ENCODE measurements around the gene POU6F2. TPM values are rescaled to one million over a fixed set of nuclear protein-coding genes. Genes with fewer than 3 reads are reported as not detected.

POU6F2 gene
- total RNA-seq, 1 experiment from 2014 or later, result 0.27 TPM

DNA sequence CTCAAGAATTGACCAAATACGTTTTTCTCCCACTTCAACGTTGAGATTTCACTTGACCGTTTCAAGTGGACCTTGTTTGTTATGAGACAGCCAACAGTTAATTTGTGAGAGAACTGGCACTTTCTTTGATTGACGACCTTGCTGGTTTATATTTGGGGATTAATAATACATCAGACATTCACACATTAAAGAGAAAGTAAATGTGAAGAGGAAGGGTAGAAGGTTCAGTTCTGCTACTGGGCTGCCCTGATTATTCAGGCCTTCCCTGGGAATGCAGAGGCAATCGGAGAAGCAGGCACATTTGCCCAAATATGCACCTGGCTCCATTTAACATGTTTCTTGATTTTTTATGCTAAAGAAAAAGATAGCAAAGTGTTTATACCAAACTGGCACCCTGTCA, 114.1 kb downstream of the POU6F2 start:
- no peak for ATAC-seq
- H3K4me3 ChIP-seq (replicated peaks in 1 of 2; ENCODE audit: low read depth in 1 of 2, low read length in 2 of 2), result no peak overlapping the region
- no peak for TF ChIP-seq EZH2phosphoT487 (IDR thresholded peaks at IDR 0.05; ENCODE audit: borderline replicate concordance)
- TF ChIP-seq RAD21 (IDR thresholded peaks at IDR 0.05; ENCODE audit: low read depth), result no peak
- TF ChIP-seq POLR2AphosphoS5 (IDR thresholded peaks at IDR 0.05; ENCODE audit: low read depth, low read length), result no peak
- H3K9ac ChIP-seq (ENCODE audit: low read length), result no peak overlapping the region
- DNase-seq (ENCODE audit: low read depth, low spot score), result no peak
- no peaks in the 10 kb centered on the region for H4K20me1 ChIP-seq (ENCODE audit: insufficient read depth)
- no peaks in the 10 kb centered on the region for H3K79me2 ChIP-seq (ENCODE audit: insufficient read depth, low read length)
- H3K4me1 ChIP-seq (ENCODE audit: control insufficient read depth in 1 of 2, insufficient read depth in 2 of 2, low read length in 2 of 2), result no peaks in the 10 kb centered on the region
- BruUV-seq (replicated peaks), result no TSS peak
- POLR2A ChIA-PET, result no interaction called here
- RAD21 ChIA-PET (ENCODE audit: low non-redundant PET in 1 of 2, low total read pairs in 2 of 2, uncharacterized antibody in 2 of 2, unreplicated experiment in 2 of 2), result no interaction called here
- H3K27ac ChIP-seq (ENCODE audit: low read depth, low read length), result no peak overlapping the region
- CTCF ChIA-PET, result interaction anchor here (0.9 kb wide), 1 partner anchor 16 kb away, joined by 3 read pairs; no protein-coding TSS in a partner anchor
- H3K9me2 ChIP-seq (ENCODE audit: insufficient read depth), result no peaks in the 10 kb centered on the region
- no peak overlapping the region for H2AFZ ChIP-seq (ENCODE audit: low read depth, low read length, poor library complexity, severe bottlenecking)
- H3K9me3 ChIP-seq (ENCODE audit: control insufficient read depth in 1 of 2, insufficient read depth in 1 of 2, low read depth in 1 of 2, low read length in 2 of 2), result no peaks in the 10 kb centered on the region
- H3K36me3 ChIP-seq (ENCODE audit: control insufficient read depth in 1 of 2, insufficient read depth in 2 of 2, low read length in 2 of 2), result no peaks in the 10 kb centered on the region
- no peak overlapping the region for H3K4me2 ChIP-seq (ENCODE audit: low read length)
- H3K27me3 ChIP-seq (ENCODE audit: insufficient read depth, low read length), result peaks cover 39% of the 10 kb centered on the region
- intact Hi-C loops (cut with micrococcal nuclease), result no loop called here

DNA sequence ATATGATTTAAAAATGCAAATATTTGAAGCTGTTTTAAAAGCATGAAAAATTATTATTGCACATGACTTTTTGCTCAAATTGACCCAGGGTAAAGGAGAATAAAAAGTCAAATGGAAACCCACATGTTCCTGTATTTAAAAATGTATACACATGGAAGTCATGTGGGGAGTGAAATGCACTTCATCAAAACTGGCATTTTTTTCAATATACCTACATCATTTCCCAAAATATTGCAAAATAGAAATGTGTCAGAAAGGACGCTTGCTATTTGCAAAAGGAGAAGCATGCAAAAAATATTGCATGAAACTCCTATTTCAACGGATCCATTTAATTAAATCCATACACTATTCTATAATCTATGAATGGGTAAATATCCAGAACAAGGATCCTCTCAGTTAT, 117.0 kb downstream of the POU6F2 start:
- no peaks in the 10 kb centered on the region for H3K9me3 ChIP-seq (ENCODE audit: control insufficient read depth in 1 of 2, insufficient read depth in 1 of 2, low read depth in 1 of 2, low read length in 2 of 2)
- ChIA-PET POLR2A (no interaction called here), RAD21 (ENCODE audit: low non-redundant PET in 1 of 2, low total read pairs in 2 of 2, uncharacterized antibody in 2 of 2, unreplicated experiment in 2 of 2) (no interaction called here), CTCF (no interaction called here)
- ATAC-seq (no peak), DNase-seq (ENCODE audit: low read depth, low spot score) (no peak)
- intact Hi-C loops (cut with micrococcal nuclease), result no loop called here
- H3K4me3 ChIP-seq (replicated peaks in 1 of 2; ENCODE audit: low read depth in 1 of 2, low read length in 2 of 2), result no peak overlapping the region
- peaks cover 26% of the 10 kb centered on the region; the same call in 1 of the 2 replicates for H3K27me3 ChIP-seq (ENCODE audit: insufficient read depth, low read length)
- TF ChIP-seq ZNF274 (IDR thresholded peaks at IDR 0.05; ENCODE audit: low read depth, low read length) (no peak), EZH2phosphoT487 (IDR thresholded peaks at IDR 0.05; ENCODE audit: borderline replicate concordance) (no peak), TCF7L2 (IDR thresholded peaks at IDR 0.05; ENCODE audit: borderline replicate concordance, extremely low read depth, insufficient read depth, insufficient read length) (no peak), FOSL1 (IDR thresholded peaks at IDR 0.05; ENCODE audit: low read depth) (no peak), ZFX (IDR thresholded peaks at IDR 0.05) (no peak), SP1 (IDR thresholded peaks at IDR 0.05; ENCODE audit: low read depth) (no peak), SRF (IDR thresholded peaks at IDR 0.05; ENCODE audit: low read depth) (no peak), SIN3A (IDR thresholded peaks at IDR 0.05; ENCODE audit: low read depth) (no peak), EGR1 (IDR thresholded peaks at IDR 0.05; ENCODE audit: low read depth) (no peak), JUND (IDR thresholded peaks at IDR 0.05) (no peak), EZH2 (IDR thresholded peaks at IDR 0.05) (no peak), YY1 (IDR thresholded peaks at IDR 0.05; ENCODE audit: extremely low read depth, insufficient replicate concordance, low read depth, low read length) (no peak), CBX3 (IDR thresholded peaks at IDR 0.05; ENCODE audit: low read depth) (no peak), POLR2A (IDR thresholded peaks at IDR 0.05; ENCODE audit: borderline replicate concordance, extremely low read depth, insufficient read depth, insufficient read length) (no peak)
- TF ChIP-seq, protein P1, sequence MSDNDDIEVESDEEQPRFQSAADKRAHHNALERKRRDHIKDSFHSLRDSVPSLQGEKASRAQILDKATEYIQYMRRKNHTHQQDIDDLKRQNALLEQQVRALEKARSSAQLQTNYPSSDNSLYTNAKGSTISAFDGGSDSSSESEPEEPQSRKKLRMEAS (IDR thresholded peaks at IDR 0.05), result no peak
- TF ChIP-seq, protein P2, sequence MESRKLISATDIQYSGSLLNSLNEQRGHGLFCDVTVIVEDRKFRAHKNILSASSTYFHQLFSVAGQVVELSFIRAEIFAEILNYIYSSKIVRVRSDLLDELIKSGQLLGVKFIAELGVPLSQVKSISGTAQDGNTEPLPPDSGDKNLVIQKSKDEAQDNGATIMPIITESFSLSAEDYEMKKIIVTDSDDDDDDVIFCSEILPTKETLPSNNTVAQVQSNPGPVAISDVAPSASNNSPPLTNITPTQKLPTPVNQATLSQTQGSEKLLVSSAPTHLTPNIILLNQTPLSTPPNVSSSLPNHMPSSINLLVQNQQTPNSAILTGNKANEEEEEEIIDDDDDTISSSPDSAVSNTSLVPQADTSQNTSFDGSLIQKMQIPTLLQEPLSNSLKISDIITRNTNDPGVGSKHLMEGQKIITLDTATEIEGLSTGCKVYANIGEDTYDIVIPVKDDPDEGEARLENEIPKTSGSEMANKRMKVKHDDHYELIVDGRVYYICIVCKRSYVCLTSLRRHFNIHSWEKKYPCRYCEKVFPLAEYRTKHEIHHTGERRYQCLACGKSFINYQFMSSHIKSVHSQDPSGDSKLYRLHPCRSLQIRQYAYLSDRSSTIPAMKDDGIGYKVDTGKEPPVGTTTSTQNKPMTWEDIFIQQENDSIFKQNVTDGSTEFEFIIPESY (IDR thresholded peaks at IDR 0.05; ENCODE audit: extremely low read depth, insufficient replicate concordance, low read length), result no peak
- H3K79me2 ChIP-seq (ENCODE audit: insufficient read depth, low read length), result no peaks in the 10 kb centered on the region
- H2AFZ ChIP-seq (ENCODE audit: low read depth, low read length, poor library complexity, severe bottlenecking), result no peak overlapping the region
- H3K4me1 ChIP-seq (ENCODE audit: control insufficient read depth in 1 of 2, insufficient read depth in 2 of 2, low read length in 2 of 2), result no peaks in the 10 kb centered on the region
- H3K9ac ChIP-seq (ENCODE audit: low read length), result no peak overlapping the region
- no peak overlapping the region for H3K4me2 ChIP-seq (ENCODE audit: low read length)
- no TSS peak for BruUV-seq (replicated peaks)
- H3K9me2 ChIP-seq (ENCODE audit: insufficient read depth), result no peaks in the 10 kb centered on the region
- no peak overlapping the region for H3K27ac ChIP-seq (ENCODE audit: low read depth, low read length)
- H4K20me1 ChIP-seq (ENCODE audit: insufficient read depth), result no peaks in the 10 kb centered on the region
- H3K36me3 ChIP-seq (ENCODE audit: control insufficient read depth in 1 of 2, insufficient read depth in 2 of 2, low read length in 2 of 2), result no peaks in the 10 kb centered on the region
